GM19043 (cell line): ENCODE measurements around the gene CHST6.
"Not testable (repeated sequence)": the region's sequence is repeated elsewhere in the genome, so short reads cannot be mapped to it uniquely, and the experiment has no call there.

Experiments
- ATAC-seq: cut with Tn5 transposase; IDR thresholded peaks from one replicate; pipeline ENCODE4 v1.9.1; 2021; ENCODE audit warnings: low read depth; ENCODE audit not compliant: unreplicated experiment

CHST6 gene

GRCh38 chr16:75455677-75456076 lies 39.6 kb downstream of the CHST6 start:
- ATAC-seq, result no peak

GRCh38 chr16:75452464-75453190 lies 42.6 kb downstream of the CHST6 start:
- no peak for ATAC-seq

GRCh38 chr16:75446416-75446815 lies 48.8 kb downstream of the CHST6 start:
- ATAC-seq, result no peak

GRCh38 chr16:75445298-75445697 lies 49.9 kb downstream of the CHST6 start:
- ATAC-seq, result no peak

GRCh38 chr16:75443298-75443697 lies 51.9 kb downstream of the CHST6 start:
- ATAC-seq, result no peak

- peak; percentile 50 for ATAC-seq
These were observed 61.4 kb downstream of the CHST6 start for GRCh38 chr16:75433732-75434413.

GRCh38 chr16:75432828-75433731 lies 62.2 kb downstream of the CHST6 start, which contains the start of gene CFDP1:
CFDP1 (minus strand) TSS chr16:75433503; CDS start chr16:75433352, 151 bp downstream.
- peak; percentile 90 for ATAC-seq

- no peak for ATAC-seq
These were observed 65.4 kb downstream of the CHST6 start for GRCh38 chr16:75429621-75430403.

- not testable (repeated sequence) for ATAC-seq
These were observed 68.7 kb downstream of the CHST6 start for GRCh38 chr16:75426524-75426923.

- not testable (repeated sequence) for ATAC-seq
These were observed 71.0 kb downstream of the CHST6 start for GRCh38 chr16:75424105-75424762.

- ATAC-seq, result no peak
These were observed 71.5 kb downstream of the CHST6 start for GRCh38 chr16:75423723-75424104.
